ENCODE results near the gene OCIAD2.
"Not testable (repeated sequence)": the region's sequence is repeated elsewhere in the genome, so short reads cannot be mapped to it uniquely, and the experiment has no call there.

The OCIAD2 gene

DNA sequence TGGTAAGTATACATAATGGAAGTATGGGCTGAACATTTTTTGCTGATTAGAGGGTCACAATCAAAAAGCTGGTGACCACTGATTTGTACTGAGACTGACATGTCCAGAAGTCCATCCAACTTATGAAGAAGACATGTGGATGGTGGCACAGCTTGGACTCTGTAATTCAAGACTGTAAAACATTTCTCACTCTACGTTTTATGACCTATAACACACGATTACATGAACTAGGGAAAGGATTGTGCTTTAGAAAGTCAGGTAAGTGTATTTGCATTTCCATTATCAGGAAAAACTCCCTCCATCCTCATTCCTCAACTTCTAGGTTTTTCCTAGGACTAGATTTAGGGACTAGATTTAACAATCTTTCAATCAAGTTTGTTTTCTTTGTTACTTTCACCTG, 30.5 kb upstream of the OCIAD2 start:
- Histone ChIP-seq H3K9ac (ENCODE audit: low read depth, low read length) (no peak overlapping the region), H3K9me3 (ENCODE audit: insufficient read depth, low read depth, low read length) (no peaks in the 10 kb centered on the region), H3K4me1 (ENCODE audit: insufficient read depth, low read length) (no peaks in the 10 kb centered on the region), H3K36me3 (ENCODE audit: insufficient read depth, low read depth, low read length) (no peaks in the 10 kb centered on the region), H3K4me3 (ENCODE audit: low read length) (no peak overlapping the region), H3K27me3 (ENCODE audit: insufficient read depth, low read length) (no peaks in the 10 kb centered on the region), H3K27ac (ENCODE audit: low read length) (no peak overlapping the region)

DNA sequence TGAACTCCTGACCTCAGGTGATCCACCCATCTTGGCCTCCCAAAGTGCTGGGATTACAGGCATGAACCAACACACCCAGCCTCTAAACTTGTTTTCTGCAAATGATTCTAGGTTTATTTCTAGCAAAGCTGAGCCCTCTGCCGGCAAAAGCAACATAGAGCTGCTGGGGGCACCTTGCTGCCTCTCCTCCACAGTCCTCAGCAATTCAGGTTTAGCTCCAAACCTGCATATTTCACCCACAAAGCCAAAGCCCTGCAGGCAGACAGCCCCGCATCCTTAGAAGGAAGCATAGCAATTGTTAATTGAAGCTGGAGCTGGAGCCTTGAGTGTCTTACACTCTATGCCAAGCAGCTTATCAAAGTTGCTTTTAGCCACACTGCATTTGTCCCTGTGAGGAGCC, 24.9 kb upstream of the OCIAD2 start:
- no peaks in the 10 kb centered on the region for H3K9me3 ChIP-seq (ENCODE audit: insufficient read depth, low read depth, low read length)
- H3K27me3 ChIP-seq (ENCODE audit: insufficient read depth, low read length) = no peaks in the 10 kb centered on the region
- H3K4me1 ChIP-seq (ENCODE audit: insufficient read depth, low read length) = no peaks in the 10 kb centered on the region
- no peak overlapping the region for H3K9ac ChIP-seq (ENCODE audit: low read depth, low read length)
- no peak overlapping the region for H3K4me3 ChIP-seq (ENCODE audit: low read length)
- no peaks in the 10 kb centered on the region for H3K36me3 ChIP-seq (ENCODE audit: insufficient read depth, low read depth, low read length)
- H3K27ac ChIP-seq (ENCODE audit: low read length) = no peak overlapping the region

DNA sequence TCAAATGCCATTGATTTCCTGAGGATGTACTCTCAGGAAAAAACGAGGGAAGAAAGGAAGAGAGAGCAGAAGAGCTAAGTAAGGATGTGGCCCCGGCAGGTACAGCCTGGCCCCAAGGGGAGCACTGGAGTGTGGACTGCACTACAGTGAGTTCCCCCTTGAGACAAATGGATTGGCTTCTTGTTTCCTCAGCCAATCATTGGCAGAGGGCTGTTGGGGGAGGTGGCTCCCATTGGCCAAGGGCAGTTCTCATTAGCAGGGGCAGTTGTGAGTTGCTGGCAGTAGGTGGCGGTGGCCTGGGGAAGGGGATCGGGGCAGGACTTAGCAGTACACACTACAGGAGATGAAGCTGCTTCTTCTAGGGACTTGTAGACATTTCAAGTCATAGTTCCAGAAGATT, 24.1 kb upstream of the OCIAD2 start:
- Histone ChIP-seq H3K27ac (ENCODE audit: low read length) (no peak overlapping the region), H3K4me3 (ENCODE audit: low read length) (no peak overlapping the region), H3K27me3 (ENCODE audit: insufficient read depth, low read length) (no peaks in the 10 kb centered on the region), H3K9me3 (ENCODE audit: insufficient read depth, low read depth, low read length) (no peaks in the 10 kb centered on the region), H3K4me1 (ENCODE audit: insufficient read depth, low read length) (no peaks in the 10 kb centered on the region), H3K36me3 (ENCODE audit: insufficient read depth, low read depth, low read length) (no peaks in the 10 kb centered on the region), H3K9ac (ENCODE audit: low read depth, low read length) (no peak overlapping the region)

- Histone ChIP-seq H3K27me3 (ENCODE audit: insufficient read depth, low read length) (no peaks in the 10 kb centered on the region), H3K9me3 (ENCODE audit: insufficient read depth, low read depth, low read length) (no peaks in the 10 kb centered on the region; the same call in 1 of the 2 replicates), H3K4me3 (ENCODE audit: low read length) (no peak overlapping the region), H3K4me1 (ENCODE audit: insufficient read depth, low read length) (no peaks in the 10 kb centered on the region), H3K36me3 (ENCODE audit: insufficient read depth, low read depth, low read length) (no peaks in the 10 kb centered on the region), H3K27ac (ENCODE audit: low read length) (no peak overlapping the region), H3K9ac (ENCODE audit: low read depth, low read length) (no peak overlapping the region)
Observed at GRCh38 chr4:48924416-48924815, 17.8 kb upstream of the OCIAD2 start.

DNA sequence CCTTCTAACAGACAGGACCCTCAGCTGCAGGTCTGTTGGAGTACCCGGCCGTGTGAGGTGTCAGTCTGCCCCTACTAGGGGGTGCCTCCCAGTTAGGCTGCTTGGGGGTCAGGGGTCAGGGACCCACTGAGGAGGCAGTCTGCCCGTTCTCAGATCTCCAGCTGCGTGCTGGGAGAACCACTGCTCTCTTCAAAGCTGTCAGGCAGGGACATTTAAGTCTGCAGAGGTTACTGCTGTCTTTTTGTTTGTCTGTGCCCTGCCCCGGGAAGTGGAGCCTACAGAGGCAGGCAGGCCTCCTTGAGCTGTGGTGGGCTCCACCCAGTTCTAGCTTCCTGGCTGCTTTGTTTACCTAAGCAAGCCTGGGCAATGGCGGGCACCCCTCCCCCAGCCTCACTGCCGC, 16.5 kb upstream of the OCIAD2 start:
- H3K27ac ChIP-seq (ENCODE audit: low read length); H3K4me3 ChIP-seq (ENCODE audit: low read length); H3K9me3 ChIP-seq (ENCODE audit: insufficient read depth, low read depth, low read length); H3K9ac ChIP-seq (ENCODE audit: low read depth, low read length); H3K27me3 ChIP-seq (ENCODE audit: insufficient read depth, low read length); H3K36me3 ChIP-seq (ENCODE audit: insufficient read depth, low read depth, low read length); H3K4me1 ChIP-seq (ENCODE audit: insufficient read depth, low read length): not testable (repeated sequence)

DNA sequence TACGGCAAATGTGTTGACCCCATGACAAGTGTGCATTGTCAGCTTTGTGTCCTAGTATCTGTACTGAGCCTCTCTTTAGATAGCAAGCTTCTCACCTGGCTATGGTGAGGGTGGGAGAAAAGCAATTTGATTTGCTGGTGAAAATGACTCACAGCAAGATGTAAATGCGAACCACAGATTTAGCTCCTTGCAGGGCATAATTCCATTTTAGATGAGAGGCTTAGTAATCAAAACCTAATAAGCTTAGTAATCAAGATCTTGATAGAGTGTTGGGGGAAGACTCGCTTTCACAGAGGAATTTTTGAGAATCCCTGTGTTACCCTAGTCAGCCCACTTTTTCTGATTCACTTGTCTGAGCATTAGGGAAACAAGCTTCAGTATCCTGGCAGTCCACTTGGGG, 7.7 kb upstream of the OCIAD2 start:
- Histone ChIP-seq H3K9me3 (ENCODE audit: insufficient read depth, low read depth, low read length) (no peaks in the 10 kb centered on the region), H3K4me3 (ENCODE audit: low read length) (no peak overlapping the region), H3K36me3 (ENCODE audit: insufficient read depth, low read depth, low read length) (no peaks in the 10 kb centered on the region), H3K27me3 (ENCODE audit: insufficient read depth, low read length) (no peaks in the 10 kb centered on the region), H3K27ac (ENCODE audit: low read length) (no peak overlapping the region), H3K9ac (ENCODE audit: low read depth, low read length) (no peak overlapping the region), H3K4me1 (ENCODE audit: insufficient read depth, low read length) (no peaks in the 10 kb centered on the region; the same call in 1 of the 2 replicates)

DNA sequence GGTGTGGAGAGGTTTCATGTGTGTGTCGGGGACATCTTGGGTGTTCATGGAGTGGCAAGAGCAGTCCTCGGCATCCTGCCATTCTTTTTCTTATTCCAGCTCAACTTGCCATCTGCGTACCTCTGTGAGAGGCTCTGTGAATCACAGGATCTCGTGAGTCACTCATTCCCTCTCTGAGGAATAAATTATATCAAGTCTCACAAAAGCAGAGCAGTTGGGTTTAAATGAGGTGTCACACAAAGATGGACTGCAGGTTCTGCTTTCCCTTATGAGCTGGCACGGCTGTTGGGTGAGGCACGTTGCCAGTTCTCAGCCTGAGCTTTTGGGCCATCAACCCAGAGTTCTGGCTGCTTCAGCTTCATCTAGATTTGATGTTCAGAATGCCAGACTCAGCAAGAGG, 6.8 kb upstream of the OCIAD2 start:
- Histone ChIP-seq H3K9ac (ENCODE audit: low read depth, low read length) (no peak overlapping the region), H3K27ac (ENCODE audit: low read length) (no peak overlapping the region), H3K4me1 (ENCODE audit: insufficient read depth, low read length) (no peaks in the 10 kb centered on the region; the same call in 1 of the 2 replicates), H3K9me3 (ENCODE audit: insufficient read depth, low read depth, low read length) (no peaks in the 10 kb centered on the region), H3K36me3 (ENCODE audit: insufficient read depth, low read depth, low read length) (no peaks in the 10 kb centered on the region), H3K27me3 (ENCODE audit: insufficient read depth, low read length) (no peaks in the 10 kb centered on the region), H3K4me3 (ENCODE audit: low read length) (no peak overlapping the region)

DNA sequence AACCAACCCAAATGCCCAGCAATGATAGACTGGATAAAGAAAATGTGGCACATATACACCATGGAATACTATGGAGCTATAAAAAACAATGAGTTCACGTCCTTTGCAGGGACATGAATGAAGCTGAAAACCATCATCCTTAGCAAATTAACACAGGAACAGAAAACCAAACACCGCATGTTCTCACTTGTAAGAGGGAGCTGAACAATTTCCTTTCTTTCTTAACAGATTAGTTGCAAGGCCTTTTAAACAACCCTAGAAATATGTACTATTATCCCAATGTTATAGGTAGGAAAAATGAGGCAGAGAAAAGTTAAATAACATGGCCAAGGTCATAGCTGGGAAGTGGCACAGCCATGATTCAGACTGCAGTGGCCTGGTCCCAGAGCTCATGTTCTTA, 5.8 kb upstream of the OCIAD2 start:
- H3K4me3 ChIP-seq (ENCODE audit: low read length) = no peak overlapping the region
- no peaks in the 10 kb centered on the region; the same call in 1 of the 2 replicates for H3K4me1 ChIP-seq (ENCODE audit: insufficient read depth, low read length)
- H3K9me3 ChIP-seq (ENCODE audit: insufficient read depth, low read depth, low read length) = no peaks in the 10 kb centered on the region
- H3K9ac ChIP-seq (ENCODE audit: low read depth, low read length) = no peak overlapping the region
- H3K27me3 ChIP-seq (ENCODE audit: insufficient read depth, low read length) = no peaks in the 10 kb centered on the region
- H3K27ac ChIP-seq (ENCODE audit: low read length) = no peak overlapping the region
- no peaks in the 10 kb centered on the region for H3K36me3 ChIP-seq (ENCODE audit: insufficient read depth, low read depth, low read length)

GRCh38 chr4:48910511-48910910, 3.9 kb upstream of the OCIAD2 start:
- H3K27me3 ChIP-seq (ENCODE audit: insufficient read depth, low read length) = no peaks in the 10 kb centered on the region
- peaks cover 3% of the 10 kb centered on the region for H3K4me1 ChIP-seq (ENCODE audit: insufficient read depth, low read length)
- H3K9me3 ChIP-seq (ENCODE audit: insufficient read depth, low read depth, low read length) = no peaks in the 10 kb centered on the region
- no peak overlapping the region for H3K4me3 ChIP-seq (ENCODE audit: low read length)
- H3K36me3 ChIP-seq (ENCODE audit: insufficient read depth, low read depth, low read length) = no peaks in the 10 kb centered on the region
- H3K27ac ChIP-seq (ENCODE audit: low read length) = no peak overlapping the region
- no peak overlapping the region for H3K9ac ChIP-seq (ENCODE audit: low read depth, low read length)

- no peaks in the 10 kb centered on the region for H3K9me3 ChIP-seq (ENCODE audit: insufficient read depth, low read depth, low read length)
- peaks cover 3% of the 10 kb centered on the region for H3K4me1 ChIP-seq (ENCODE audit: insufficient read depth, low read length)
- H3K9ac ChIP-seq (ENCODE audit: low read depth, low read length) = no peak overlapping the region
- no peaks in the 10 kb centered on the region; the same call in 1 of the 2 replicates for H3K36me3 ChIP-seq (ENCODE audit: insufficient read depth, low read depth, low read length)
- no peak overlapping the region for H3K27ac ChIP-seq (ENCODE audit: low read length)
- no peak overlapping the region for H3K4me3 ChIP-seq (ENCODE audit: low read length)
- no peaks in the 10 kb centered on the region for H3K27me3 ChIP-seq (ENCODE audit: insufficient read depth, low read length)
Observed at GRCh38 chr4:48909697-48910096, 3.1 kb upstream of the OCIAD2 start.

GRCh38 chr4:48908687-48909086, 2.1 kb upstream of the OCIAD2 start:
- Histone ChIP-seq H3K9me3 (ENCODE audit: insufficient read depth, low read depth, low read length) (no peaks in the 10 kb centered on the region), H3K4me1 (ENCODE audit: insufficient read depth, low read length) (peaks cover 3% of the 10 kb centered on the region; the same call in 1 of the 2 replicates), H3K4me3 (ENCODE audit: low read length) (no peak overlapping the region), H3K9ac (ENCODE audit: low read depth, low read length) (no peak overlapping the region), H3K36me3 (ENCODE audit: insufficient read depth, low read depth, low read length) (peaks cover 7% of the 10 kb centered on the region; the same call in 1 of the 2 replicates), H3K27ac (ENCODE audit: low read length) (no peak overlapping the region), H3K27me3 (ENCODE audit: insufficient read depth, low read length) (no peaks in the 10 kb centered on the region)

DNA sequence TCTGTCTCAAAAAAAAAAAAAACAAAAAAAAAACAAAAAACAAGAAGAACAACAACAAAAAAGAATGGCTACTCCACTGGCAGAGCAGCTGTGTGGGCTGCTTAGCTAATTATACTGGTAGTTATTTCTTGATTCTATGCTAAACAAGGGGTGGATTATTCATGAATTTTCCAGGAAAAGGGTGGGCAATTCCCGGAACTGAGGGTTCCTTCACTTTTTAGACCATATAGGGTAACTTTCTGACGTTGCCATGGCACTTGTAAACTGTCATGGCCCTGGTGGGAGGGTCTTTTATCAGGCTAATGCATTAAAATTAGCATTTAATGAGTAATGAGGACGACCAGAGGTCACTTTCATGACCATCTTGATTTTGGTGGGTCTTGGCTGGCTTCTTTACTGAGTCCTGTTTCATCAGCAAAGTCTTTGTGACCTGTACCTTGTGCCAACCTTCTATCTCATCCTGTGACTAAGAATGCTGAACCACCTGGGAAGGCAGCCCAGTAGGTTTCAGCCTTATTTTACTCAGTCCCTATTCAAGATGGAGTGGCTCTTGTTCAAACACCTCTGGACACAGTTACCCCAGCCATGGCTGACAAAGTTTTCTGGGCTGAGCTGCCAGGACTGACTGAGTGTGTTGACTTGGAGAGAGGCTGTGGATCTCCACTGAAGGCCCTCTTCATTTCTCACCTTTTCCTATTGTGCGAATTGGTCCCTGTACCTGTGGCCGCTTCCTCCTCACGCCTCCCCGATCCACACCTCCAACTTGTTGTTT, 1.3 kb upstream of the OCIAD2 start:
- H3K4me3 ChIP-seq (ENCODE audit: low read length) = no peak overlapping the region
- no peaks in the 10 kb centered on the region for H3K9me3 ChIP-seq (ENCODE audit: insufficient read depth, low read depth, low read length)
- H3K27me3 ChIP-seq (ENCODE audit: insufficient read depth, low read length) = no peaks in the 10 kb centered on the region
- no peak overlapping the region for H3K9ac ChIP-seq (ENCODE audit: low read depth, low read length)
- no peak overlapping the region for H3K27ac ChIP-seq (ENCODE audit: low read length)
- peaks cover 11% of the 10 kb centered on the region; the same call in 1 of the 2 replicates for H3K36me3 ChIP-seq (ENCODE audit: insufficient read depth, low read depth, low read length)
- peaks cover 3% of the 10 kb centered on the region; the same call in 1 of the 2 replicates for H3K4me1 ChIP-seq (ENCODE audit: insufficient read depth, low read length)

All from iPS-20b (cell line).